DOHH2 (cell line): ENCODE results near the gene PIGN.

ENCODE experiments used
- H3F3A ChIP-seq: fragments of 200-600 bp; sonication (generic), shearing (Covaris generic); 2 replicates; pipeline ENCODE4 v1.6.0; 2016; ENCODE audit warnings: antibody characterized with exemption, mild to moderate bottlenecking; ENCODE audit not compliant: control insufficient read depth, insufficient read depth
- H3K27ac ChIP-seq: fragments of 200-600 bp; sonication (generic); 2 replicates; pipeline ENCODE4 v1.5.1; 2014; ENCODE audit warnings: low read depth, mild to moderate bottlenecking, low read length, moderate library complexity
- H3K27me3 ChIP-seq: fragments of 200-600 bp; sonication (generic); 2 replicates; pipeline ENCODE4 v1.6.1; 2014; ENCODE audit warnings: mild to moderate bottlenecking, low read length, mixed read lengths; ENCODE audit not compliant: control insufficient read depth
- H3K36me3 ChIP-seq: fragments of 200-600 bp; sonication (generic); 2 replicates; pipeline ENCODE4 v1.6.1; 2014; ENCODE audit warnings: mild to moderate bottlenecking, low read length, moderate library complexity, mixed read lengths; ENCODE audit not compliant: control insufficient read depth
- H3K4me1 ChIP-seq: fragments of 200-600 bp; sonication (generic); 2 replicates; pipeline ENCODE4 v1.6.1; 2014; ENCODE audit warnings: mild to moderate bottlenecking, low read length, mixed read lengths; ENCODE audit not compliant: control insufficient read depth
- H3K4me2 ChIP-seq: fragments of 200-600 bp; sonication (generic); 2 replicates; pipeline ENCODE4 v1.6.0; 2014; ENCODE audit warnings: mild to moderate bottlenecking, low read length, moderate library complexity
- H3K4me3 ChIP-seq: fragments of 200-600 bp; sonication (generic); 2 replicates; pipeline ENCODE4 v1.5.1; 2014; ENCODE audit warnings: mild to moderate bottlenecking, low read length, mixed read lengths
- H3K79me2 ChIP-seq: fragments of 200-600 bp; sonication (generic); 2 replicates; pipeline ENCODE4 v1.6.1; 2014; ENCODE audit warnings: mild to moderate bottlenecking, low read length, mixed read lengths; ENCODE audit not compliant: control insufficient read depth
- H3K9me2 ChIP-seq: fragments of 200-600 bp; sonication (generic); replicated peaks from 2 replicates; pipeline ENCODE4 v1.6.1; 2014; ENCODE audit warnings: mild to moderate bottlenecking, low read length, mixed read lengths; ENCODE audit not compliant: control insufficient read depth
- H3K9me3 ChIP-seq: fragments of 200-600 bp; sonication (generic); 2 replicates; pipeline ENCODE4 v1.6.1; 2014; ENCODE audit warnings: antibody characterized with exemption, low read length, mixed read lengths; ENCODE audit not compliant: control insufficient read depth, insufficient read depth
- H4K20me1 ChIP-seq: fragments of 200-600 bp; sonication (generic); 2 replicates; pipeline ENCODE4 v1.6.0; 2014; ENCODE audit warnings: low read depth, mild to moderate bottlenecking, antibody characterized with exemption, low read length, moderate library complexity; ENCODE audit not compliant: control insufficient read depth, insufficient read depth
- EZH2phosphoT487 ChIP-seq: fragments of 200-600 bp; sonication (generic); IDR thresholded peaks from 2 replicates; pipeline ENCODE4 v1.6.1; 2017; ENCODE audit warnings: borderline replicate concordance, mild to moderate bottlenecking, antibody characterized with exemption, low read length, moderate library complexity, mixed read lengths
- TF ChIP-seq, protein P1 (sequence below): fragments of 200-600 bp; sonication (generic); IDR thresholded peaks from one replicate; pipeline ENCODE4 v1.5.1; 2014; ENCODE audit warnings: antibody characterized with exemption, mild to moderate bottlenecking, low read depth, low read length; ENCODE audit not compliant: poor library complexity, severe bottlenecking

PIGN gene

DNA sequence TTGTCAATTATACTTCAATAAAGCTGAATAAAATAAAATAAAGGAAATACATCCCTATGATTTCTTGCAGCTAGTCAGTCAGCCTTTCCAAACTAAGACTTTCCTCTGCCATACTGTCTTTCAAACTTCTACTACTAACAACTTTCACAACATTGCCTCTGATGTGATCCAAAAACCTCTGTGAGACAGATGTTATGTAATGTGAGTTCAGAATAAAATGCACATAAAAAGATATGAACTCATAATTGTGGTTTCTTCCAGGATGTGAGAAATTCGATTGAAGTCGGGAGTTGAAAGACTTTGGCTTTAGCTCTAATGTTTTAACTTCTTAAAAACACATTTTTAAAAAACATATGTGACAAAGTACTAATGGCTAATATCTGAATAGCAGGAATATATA, 98.7 kb downstream of the PIGN start:
- H3F3A ChIP-seq, result no peaks in the 10 kb centered on the region
- no peaks in the 10 kb centered on the region for H3K27me3 ChIP-seq
- H3K27ac ChIP-seq, result no peak overlapping the region
- H3K9me2 ChIP-seq, result no peaks in the 10 kb centered on the region
- peaks cover 9% of the 10 kb centered on the region; the same call in 1 of the 2 replicates for H3K36me3 ChIP-seq
- no peak overlapping the region for H3K4me3 ChIP-seq
- no peak overlapping the region for H3K4me2 ChIP-seq
- H3K4me1 ChIP-seq, result no peaks in the 10 kb centered on the region
- no peaks in the 10 kb centered on the region for H3K79me2 ChIP-seq
- no peaks in the 10 kb centered on the region for H3K9me3 ChIP-seq
- H4K20me1 ChIP-seq, result no peaks in the 10 kb centered on the region
- no peak for TF ChIP-seq EZH2phosphoT487
- TF ChIP-seq, protein P1, sequence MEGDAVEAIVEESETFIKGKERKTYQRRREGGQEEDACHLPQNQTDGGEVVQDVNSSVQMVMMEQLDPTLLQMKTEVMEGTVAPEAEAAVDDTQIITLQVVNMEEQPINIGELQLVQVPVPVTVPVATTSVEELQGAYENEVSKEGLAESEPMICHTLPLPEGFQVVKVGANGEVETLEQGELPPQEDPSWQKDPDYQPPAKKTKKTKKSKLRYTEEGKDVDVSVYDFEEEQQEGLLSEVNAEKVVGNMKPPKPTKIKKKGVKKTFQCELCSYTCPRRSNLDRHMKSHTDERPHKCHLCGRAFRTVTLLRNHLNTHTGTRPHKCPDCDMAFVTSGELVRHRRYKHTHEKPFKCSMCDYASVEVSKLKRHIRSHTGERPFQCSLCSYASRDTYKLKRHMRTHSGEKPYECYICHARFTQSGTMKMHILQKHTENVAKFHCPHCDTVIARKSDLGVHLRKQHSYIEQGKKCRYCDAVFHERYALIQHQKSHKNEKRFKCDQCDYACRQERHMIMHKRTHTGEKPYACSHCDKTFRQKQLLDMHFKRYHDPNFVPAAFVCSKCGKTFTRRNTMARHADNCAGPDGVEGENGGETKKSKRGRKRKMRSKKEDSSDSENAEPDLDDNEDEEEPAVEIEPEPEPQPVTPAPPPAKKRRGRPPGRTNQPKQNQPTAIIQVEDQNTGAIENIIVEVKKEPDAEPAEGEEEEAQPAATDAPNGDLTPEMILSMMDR, result no peak

DNA sequence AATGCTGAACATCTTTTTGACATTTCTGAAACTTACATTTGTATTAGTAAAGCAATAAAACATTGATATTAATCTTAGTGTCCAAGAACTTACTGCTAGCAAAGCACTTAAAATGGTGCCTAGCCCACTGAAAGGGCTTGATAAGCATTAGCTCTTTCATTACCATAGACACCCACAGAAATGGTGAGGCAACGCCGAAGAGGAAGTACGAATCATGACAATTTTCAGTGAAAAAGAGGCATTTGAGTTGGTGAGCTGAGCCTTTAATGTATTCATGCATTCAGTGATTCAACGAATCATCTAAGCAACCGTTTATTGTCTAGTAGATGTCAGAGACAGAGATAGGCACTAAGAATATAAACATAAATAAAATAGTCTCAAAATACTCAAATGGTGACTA, 101.1 kb downstream of the PIGN start:
- Histone ChIP-seq H3K4me2 (no peak overlapping the region), H3K27ac (no peak overlapping the region), H4K20me1 (no peaks in the 10 kb centered on the region), H3K9me3 (no peaks in the 10 kb centered on the region), H3K9me2 (no peaks in the 10 kb centered on the region), H3K36me3 (peaks cover 9% of the 10 kb centered on the region; the same call in 1 of the 2 replicates), H3K4me3 (no peak overlapping the region), H3K27me3 (no peaks in the 10 kb centered on the region), H3K4me1 (no peaks in the 10 kb centered on the region), H3F3A (no peaks in the 10 kb centered on the region), H3K79me2 (no peaks in the 10 kb centered on the region)
- TF ChIP-seq, protein P1, result no peak
- TF ChIP-seq EZH2phosphoT487, result no peak

DNA sequence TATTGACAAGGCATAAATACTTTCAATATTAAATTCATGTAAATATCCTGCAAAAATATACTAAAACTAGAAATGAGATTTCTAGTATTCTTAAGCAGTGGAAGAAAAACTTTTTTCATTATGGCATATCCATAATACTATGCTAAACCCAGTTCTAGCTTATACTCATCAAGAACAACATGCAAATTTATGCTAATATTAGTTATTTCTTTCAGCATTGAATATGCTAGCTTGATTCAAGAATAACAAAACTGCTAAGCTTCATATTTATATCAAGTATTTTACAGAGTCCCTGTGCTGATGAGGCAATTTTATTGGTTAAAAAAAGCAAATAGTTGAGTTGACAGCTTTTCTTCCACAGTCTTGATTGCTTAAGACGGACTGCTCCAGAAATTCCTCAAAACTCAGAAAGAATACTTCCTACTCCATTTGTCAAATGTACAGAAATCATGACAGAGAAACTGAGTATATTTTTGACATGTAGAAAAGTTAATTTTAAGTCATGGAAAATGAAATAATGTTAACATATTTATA, 105.0 kb downstream of the PIGN start:
- peaks cover under 1% of the 10 kb centered on the region; the same call in 1 of the 2 replicates for H3K36me3 ChIP-seq
- H3K79me2 ChIP-seq, result no peaks in the 10 kb centered on the region
- H3K27me3 ChIP-seq, result no peaks in the 10 kb centered on the region
- no peaks in the 10 kb centered on the region for H3K4me1 ChIP-seq
- TF ChIP-seq EZH2phosphoT487, result no peak
- TF ChIP-seq, protein P1, result no peak
- H3F3A ChIP-seq, result no peaks in the 10 kb centered on the region
- no peaks in the 10 kb centered on the region for H3K9me3 ChIP-seq
- no peak overlapping the region for H3K4me2 ChIP-seq
- H3K4me3 ChIP-seq, result no peak overlapping the region
- H4K20me1 ChIP-seq, result no peaks in the 10 kb centered on the region
- no peaks in the 10 kb centered on the region for H3K9me2 ChIP-seq
- no peak overlapping the region for H3K27ac ChIP-seq
